IMR-90 (cell line): Measurements from ENCODE around the gene CTNNA1. TPM values are rescaled to one million over a fixed set of nuclear protein-coding genes. Genes with fewer than 3 reads are reported as not detected.

ENCODE experiments used
- ATAC-seq: fragments of 200-7000 bp; cut with Tn5 transposase; 2 replicates; pipeline ENCODE4 v1.9.1; 2020; ENCODE audit warnings: low read depth, mild to moderate bottlenecking, moderate library complexity
- BruUV-seq: library from RNA; stranded (reverse); fragments of 400-500 nt; replicated peaks from 2 replicates; lab custom pipeline; 2021; lab: Mats Ljungman, UMichigan
- CTCF ChIA-PET: fragments of 300-600 bp; formaldehyde crosslinking; extraction: SDS; loops from one replicate; lab custom pipeline; 2021; ENCODE audit warnings: antibody characterized with exemption; lab: Yijun Ruan, JAX
- POLR2A ChIA-PET: fragments of 300-600 bp; sonication (Branson Sonifier 250); formaldehyde crosslinking; loops from one replicate; lab custom pipeline; 2022; ENCODE audit warnings: antibody characterized with exemption; ENCODE audit not compliant: unreplicated experiment; lab: Charles Lee
- DNase-seq: peaks from one replicate; pipeline ENCODE4 v3.0.0; 2013
- H2AFZ ChIP-seq: replicated peaks from 2 replicates; pipeline ENCODE3; 2013; ENCODE audit warnings: low read length, mild to moderate bottlenecking; ENCODE audit not compliant: poor library complexity
- H2AK5ac ChIP-seq: 2 replicates; pipeline ENCODE4 v1.6.1; 2013; ENCODE audit warnings: low read depth, low read length, inconsistent platforms
- H2AK9ac ChIP-seq: replicated peaks from 2 replicates; pipeline ENCODE3; 2013; ENCODE audit warnings: mild to moderate bottlenecking, low read depth, low read length, moderate library complexity; ENCODE audit not compliant: poor library complexity
- H2BK120ac ChIP-seq: 2 replicates; pipeline ENCODE4 v1.6.1; 2013; ENCODE audit warnings: low read depth, low read length, inconsistent platforms
- H2BK15ac ChIP-seq: 3 replicates; pipeline ENCODE4 v1.6.1; 2013; ENCODE audit warnings: low read depth, low read length, inconsistent platforms
- H2BK20ac ChIP-seq: 2 replicates; pipeline ENCODE4 v1.6.1; 2013; ENCODE audit warnings: low read depth, mild to moderate bottlenecking, inconsistent platforms, low read length, moderate library complexity
- H2BK5ac ChIP-seq: 2 replicates; pipeline ENCODE4 v1.6.1; 2013; ENCODE audit warnings: mild to moderate bottlenecking, low read depth, low read length, inconsistent platforms; ENCODE audit not compliant: poor library complexity, severe bottlenecking
- H3K14ac ChIP-seq: replicated peaks from 2 replicates; pipeline ENCODE4 v1.6.1; 2013; ENCODE audit warnings: low read depth, low read length, inconsistent platforms
- H3K18ac ChIP-seq: 2 replicates; pipeline ENCODE4 v1.6.1; 2013; ENCODE audit warnings: low read depth, low read length, control low read depth
- H3K23ac ChIP-seq: 2 replicates; pipeline ENCODE4 v1.6.1; 2013; ENCODE audit warnings: low read depth, low read length, inconsistent platforms
- H3K27ac ChIP-seq: 2 replicates; pipeline ENCODE4 v1.5.1; 2013; ENCODE audit warnings: mild to moderate bottlenecking, control low read depth, low read length; ENCODE audit not compliant: insufficient read depth
- H3K27me3 ChIP-seq: 2 replicates; pipeline ENCODE4 v1.6.1; 2013; ENCODE audit warnings: low read length; ENCODE audit not compliant: control insufficient read depth, insufficient read depth
- H3K36me3 ChIP-seq: 2 replicates; pipeline ENCODE4 v1.6.1; 2013; ENCODE audit warnings: low read length, mixed read lengths; ENCODE audit not compliant: control insufficient read depth, insufficient read depth
- H3K4ac ChIP-seq: 2 replicates; pipeline ENCODE4 v1.6.1; 2013; ENCODE audit warnings: low read depth, low read length, inconsistent platforms
- H3K4me1 ChIP-seq: 2 replicates; pipeline ENCODE4 v1.6.1; 2013; ENCODE audit warnings: low read length, mixed read lengths; ENCODE audit not compliant: control insufficient read depth, insufficient read depth
- H3K4me2 ChIP-seq: 2 replicates; pipeline ENCODE4 v1.6.1; 2013; ENCODE audit warnings: low read depth, mild to moderate bottlenecking, control low read depth, low read length, moderate library complexity
- H3K4me3 ChIP-seq: 2 replicates; pipeline ENCODE4 v1.5.1; 2013; ENCODE audit warnings: low read depth, mild to moderate bottlenecking, control low read depth, low read length, moderate library complexity; ENCODE audit not compliant: insufficient read depth
- H3K56ac ChIP-seq: 2 replicates; pipeline ENCODE4 v1.6.1; 2013; ENCODE audit warnings: low read length, inconsistent platforms; ENCODE audit not compliant: insufficient read depth; ENCODE audit errors: extremely low read depth
- H3K79me1 ChIP-seq, 2 experiments: 2 replicates each; pipeline ENCODE4 v1.6.1; 2013; ENCODE audit warnings: low read length in 2 of 2, inconsistent platforms in 1 of 2, low read depth in 1 of 2
- H3K9ac ChIP-seq: 2 replicates; pipeline ENCODE4 v1.6.1; 2013; ENCODE audit warnings: low read depth, low read length, control low read depth
- H3K9me1 ChIP-seq: 2 replicates; pipeline ENCODE4 v1.6.1; 2013; ENCODE audit warnings: low read length, inconsistent platforms; ENCODE audit not compliant: insufficient read depth
- H3K9me3 ChIP-seq: 2 replicates; pipeline ENCODE4 v1.6.1; 2013; ENCODE audit warnings: low read length; ENCODE audit not compliant: control insufficient read depth, insufficient read depth
- H4K20me1 ChIP-seq: 2 replicates; pipeline ENCODE4 v1.6.1; 2013; ENCODE audit warnings: low read length, inconsistent platforms; ENCODE audit not compliant: insufficient read depth
- H4K5ac ChIP-seq: 2 replicates; pipeline ENCODE4 v1.6.1; 2013; ENCODE audit warnings: mild to moderate bottlenecking, low read depth, low read length, control low read depth
- H4K8ac ChIP-seq, 2 experiments: 2 replicates each; pipeline ENCODE4 v1.6.1; 2013; ENCODE audit warnings: low read depth in 2 of 2, low read length in 2 of 2, control low read depth in 1 of 2, inconsistent platforms in 1 of 2
- H4K91ac ChIP-seq: 2 replicates; pipeline ENCODE4 v1.6.1; 2013; ENCODE audit warnings: low read depth, low read length, inconsistent platforms; ENCODE audit not compliant: insufficient read depth
- BHLHE40 ChIP-seq: fragments of 150-350 bp; IDR thresholded peaks from 2 replicates; pipeline ENCODE4 v1.6.1; 2016; ENCODE audit warnings: mild to moderate bottlenecking, low read depth, low read length
- CHD1 ChIP-seq: IDR thresholded peaks from 2 replicates; pipeline ENCODE4 v1.6.1; 2012; ENCODE audit warnings: low read depth, low read length, improper control_type of control experiment
- CTCF ChIP-seq: conservative IDR thresholded peaks from 2 replicates; pipeline ENCODE4 v1.5.1; 2012; ENCODE audit warnings: mild to moderate bottlenecking, low read depth, low read length, improper control_type of control experiment
- ELK1 ChIP-seq: fragments of 150-350 bp; IDR thresholded peaks from 2 replicates; pipeline ENCODE4 v1.6.1; 2016; ENCODE audit warnings: low read depth, mild to moderate bottlenecking, low read length, moderate library complexity, borderline replicate concordance
- FOS ChIP-seq: fragments of 150-350 bp; IDR thresholded peaks from 2 replicates; pipeline ENCODE4 v1.6.1; 2016; ENCODE audit warnings: low read depth, low read length
- MAFK ChIP-seq: IDR thresholded peaks from 2 replicates; pipeline ENCODE4 v1.6.1; 2012; ENCODE audit warnings: low read depth, low read length, improper control_type of control experiment
- MAZ ChIP-seq: IDR thresholded peaks from 2 replicates; pipeline ENCODE4 v1.6.1; 2012; ENCODE audit warnings: low read depth, mild to moderate bottlenecking, low read length, improper control_type of control experiment, moderate library complexity, borderline replicate concordance
- MXI1 ChIP-seq: IDR thresholded peaks from 2 replicates; pipeline ENCODE4 v1.6.1; 2012; ENCODE audit warnings: low read depth, mild to moderate bottlenecking, low read length, moderate library complexity, borderline replicate concordance
- NFE2L2 ChIP-seq: fragments of 150-350 bp; IDR thresholded peaks from 2 replicates; pipeline ENCODE4 v1.6.1; 2016; ENCODE audit warnings: low read depth, mild to moderate bottlenecking, low read length
- POLR2A ChIP-seq: IDR thresholded peaks from 2 replicates; pipeline ENCODE4 v1.6.1; 2012; ENCODE audit warnings: mild to moderate bottlenecking, low read depth, low read length
- RAD21 ChIP-seq: IDR thresholded peaks from 2 replicates; pipeline ENCODE4 v1.6.1; 2012; ENCODE audit warnings: low read length, improper control_type of control experiment
- RCOR1 ChIP-seq: IDR thresholded peaks from 2 replicates; pipeline ENCODE4 v1.6.1; 2012; ENCODE audit warnings: mild to moderate bottlenecking, low read length, improper control_type of control experiment; ENCODE audit not compliant: insufficient replicate concordance
- RFX5 ChIP-seq: IDR thresholded peaks from 2 replicates; pipeline ENCODE4 v1.8.0; 2012; ENCODE audit warnings: low read depth, mild to moderate bottlenecking, low read length, moderate library complexity
- SMC3 ChIP-seq: fragments of 150-350 bp; IDR thresholded peaks from 2 replicates; pipeline ENCODE4 v1.6.1; 2016; ENCODE audit warnings: low read depth, mild to moderate bottlenecking, antibody characterized with exemption, low read length, moderate library complexity
- WGBS, 2 experiments: methylation state at CpG; one replicate each; pipeline versions ENCODE4 v1.1.5 to v1.1.7; 2013; ENCODE audit warnings: missing lambda C conversion rate in 2 of 2; ENCODE audit not compliant: insufficient read length in 1 of 2; ENCODE audit errors: extremely low coverage in 2 of 2; 5-methylcytosine and 5-hydroxymethylcytosine counted together
- dilution Hi-C: fragments of 300-500 bp; cut with HindIII; formaldehyde crosslinking; loops from one replicate; pipeline ENCODE4 v1.14.3; 2018; ENCODE audit warnings: low sequenced_read_pairs; ENCODE audit not compliant: unreplicated experiment
- in situ Hi-C: fragments of 300-500 bp; cut with MboI; formaldehyde crosslinking; loops from 3 replicates; pipeline ENCODE4 v1.14.3; 2019; ENCODE audit warnings: low sequenced_read_pairs, inconsistent platforms, mixed read lengths
- intact Hi-C: fragments of 100-400 bp; cut with micrococcal nuclease; formaldehyde crosslinking; loops from 2 replicates; pipeline ENCODE4 v1.10.0; 2022
- polyA plus RNA-seq, 3 experiments: library from polyadenylated mRNA; depleted of rRNA; stranded (reverse); fragments of >200 nt; gene quantifications; 2 replicates each; pipeline ENCODE4 v1.2.3, GENCODE V29; 2012; ENCODE audit warnings: low replicate concordance in 1 of 3
- total RNA-seq: library from RNA; depleted of rRNA; stranded (reverse); fragments of >200 nt; gene quantifications from 2 replicates; pipeline ENCODE4 v1.2.3, GENCODE V29; 2012

Gene CTNNA1
- total and polyA plus RNA-seq, 2 of the 4 experiments (the other 2 are of a cell fraction), result 220 to 471 TPM

- POLR2A ChIA-PET, result no interaction called here
- dilution Hi-C loops, result no loop called here
Observed at GRCh38 chr5:138950421-138951031, 197.3 kb downstream of the CTNNA1 start.

More at GRCh38 chr5:138950421-138951031, 197.3 kb downstream of the CTNNA1 start:
- no peak overlapping the region for H3K4me3 ChIP-seq
- peaks cover 8% of the 10 kb centered on the region; the same call in 1 of the 2 replicates for H3K9me1 ChIP-seq
- no peak overlapping the region for H2BK15ac ChIP-seq
- no peak overlapping the region for H3K9ac ChIP-seq
- H3K18ac ChIP-seq, result no peak overlapping the region
- no peak overlapping the region for H2BK20ac ChIP-seq
- H2AFZ ChIP-seq, result no peak overlapping the region
- no peak overlapping the region for H4K8ac ChIP-seq
- no TSS peak for BruUV-seq
- H3K79me1 ChIP-seq, result no peaks in the 10 kb centered on the region; a peak in 1 of 4 replicates
- ATAC-seq (no peak), DNase-seq (no peak)
- H3K9me3 ChIP-seq, result no peaks in the 10 kb centered on the region
- H3K27me3 ChIP-seq, result no peaks in the 10 kb centered on the region
- H3K36me3 ChIP-seq, result peaks cover 10% of the 10 kb centered on the region; the same call in 1 of the 2 replicates
- no peak overlapping the region for H3K27ac ChIP-seq
- no peak overlapping the region for H4K91ac ChIP-seq
- intact Hi-C loops (no loop called here), in situ Hi-C loops (no loop called here)
- no peak overlapping the region for H3K14ac ChIP-seq
- H3K4ac ChIP-seq, result no peak overlapping the region
- no peak overlapping the region for H2BK5ac ChIP-seq
- no peak overlapping the region for H3K4me2 ChIP-seq
- TF ChIP-seq CHD1 (no peak), MXI1 (no peak), SMC3 (no peak), MAZ (no peak), FOS (no peak), CTCF (no peak), RCOR1 (no peak), POLR2A (no peak), RFX5 (no peak), ELK1 (no peak), RAD21 (no peak), BHLHE40 (no peak), NFE2L2 (no peak), MAFK (no peak)
- H2BK120ac ChIP-seq, result no peak overlapping the region
- H3K56ac ChIP-seq, result no peak overlapping the region
- H4K5ac ChIP-seq, result no peak overlapping the region
- no peak overlapping the region for H3K23ac ChIP-seq
- 77% methylated on average over 8 of the region's 14 CpGs; no CpG with 5 or more reads in 1 of the 2 experiments for WGBS, 2 experiments
- peaks cover 21% of the 10 kb centered on the region for H3K4me1 ChIP-seq
- H2AK5ac ChIP-seq, result no peak overlapping the region
- no peak overlapping the region for H2AK9ac ChIP-seq
- CTCF ChIA-PET, result interaction anchor here (0.6 kb wide), 1 partner anchor 335 kb away, joined by 3 read pairs; no protein-coding TSS in a partner anchor
- H4K20me1 ChIP-seq, result peaks cover 7% of the 10 kb centered on the region
